Skeletal muscle tissue (tissue), 4 donors: ENCODE results near the gene HGFAC. TPM values are rescaled to one million over a fixed set of nuclear protein-coding genes. Genes with fewer than 3 reads are reported as not detected.

ENCODE experiments used
- H3K27ac ChIP-seq: one replicate; pipeline ENCODE4 v1.7.0; 2013; ENCODE audit warnings: mild to moderate bottlenecking, low read depth, low read length, inconsistent platforms
- H3K27me3 ChIP-seq, 3 donors: one replicate each; pipeline ENCODE4 v1.7.0; 2013; ENCODE audit warnings: low read length in 3 of 3; ENCODE audit not compliant: control insufficient read depth in 3 of 3, insufficient read depth in 3 of 3
- H3K36me3 ChIP-seq, 3 donors: one replicate each; pipeline ENCODE4 v1.7.0; 2013; ENCODE audit warnings: low read length in 3 of 3; ENCODE audit not compliant: control insufficient read depth in 3 of 3, insufficient read depth in 3 of 3
- H3K4me1 ChIP-seq, 3 donors: one replicate each; pipeline ENCODE4 v1.7.0; 2013; ENCODE audit warnings: low read length in 3 of 3, mild to moderate bottlenecking in 3 of 3; ENCODE audit not compliant: control insufficient read depth in 3 of 3, insufficient read depth in 3 of 3
- H3K4me3 ChIP-seq, 3 donors: one replicate each; pipeline ENCODE4 v1.7.0; 2013; ENCODE audit warnings: low read length in 3 of 3
- H3K9ac ChIP-seq, 3 donors: one replicate each; pipeline ENCODE4 v1.7.0; 2013; ENCODE audit warnings: low read length in 3 of 3, mild to moderate bottlenecking in 3 of 3, moderate library complexity in 2 of 3, low read depth in 1 of 3
- H3K9me3 ChIP-seq, 3 donors: one replicate each; pipeline ENCODE4 v1.7.0; 2013; ENCODE audit warnings: low read length in 3 of 3; ENCODE audit not compliant: control insufficient read depth in 3 of 3
- total RNA-seq: library from RNA; depleted of rRNA; stranded (reverse); fragments of >200 nt; gene quantifications from one replicate; pipeline ENCODE4 v1.2.3, GENCODE V29; 2014
- donor health status: Osteomylitis.

Gene HGFAC
- total RNA-seq, 1 donor from 2014 or later, result 0.52 TPM

DNA sequence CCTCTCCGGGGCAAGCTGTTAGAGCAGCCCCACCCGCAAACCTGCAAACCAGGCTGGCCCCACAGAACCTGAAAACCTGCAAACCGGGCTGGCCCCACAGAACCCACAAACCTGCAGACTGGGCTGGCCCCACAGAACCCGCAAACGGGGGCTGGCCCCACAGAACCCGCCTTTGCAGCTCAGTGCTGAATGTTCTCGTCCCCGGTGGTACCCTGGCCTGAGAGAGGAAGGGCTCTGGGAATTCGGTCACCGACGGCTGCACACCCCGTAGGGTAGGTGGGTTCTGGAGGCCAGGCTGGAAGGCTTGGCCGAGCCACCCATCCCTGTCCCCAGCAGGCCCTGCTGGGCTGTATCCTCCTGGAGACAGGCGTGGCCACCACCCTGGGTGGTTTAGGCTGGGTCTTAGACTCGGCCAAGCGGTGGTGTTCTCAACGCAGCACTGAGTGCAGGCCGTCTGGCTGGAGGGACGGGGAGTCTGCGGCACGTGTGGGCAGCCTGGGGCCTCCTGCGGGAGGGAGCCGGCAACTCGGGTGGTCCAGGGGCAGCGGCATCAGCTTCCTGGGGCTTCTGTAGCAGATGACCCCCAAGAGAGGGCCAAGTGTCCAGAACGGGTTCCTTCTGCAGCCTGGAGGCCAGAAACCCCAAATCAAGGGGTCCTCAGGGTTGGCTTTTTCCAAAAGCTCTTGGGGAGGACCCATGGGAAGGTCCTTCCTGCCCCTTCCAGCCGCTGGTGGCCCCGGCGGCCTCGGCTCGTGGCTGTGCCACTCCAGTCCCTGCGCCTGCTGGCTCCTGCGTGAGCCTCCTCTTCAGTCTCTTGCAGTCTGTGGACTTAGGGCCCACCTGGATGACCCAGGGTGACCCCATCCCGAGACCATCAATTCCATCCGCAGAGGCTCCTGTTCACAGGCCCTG lies 36.9 kb downstream of the HGFAC start:
- Histone ChIP-seq H3K9ac (peak overlapping the region in 1 of 3 donors; percentile 81), H3K27me3 (peaks cover 0 to 4% (median 0%) of the 10 kb centered on the region in 3 donors), H3K4me1 (peaks cover 25 to 64% (median 46%) of the 10 kb centered on the region in 3 donors), H3K4me3 (no peak overlapping the region), H3K9me3 (no peaks in the 10 kb centered on the region), H3K27ac (no peak overlapping the region), H3K36me3 (peaks cover 3 to 20% (median 3%) of the 10 kb centered on the region in 3 donors)

DNA sequence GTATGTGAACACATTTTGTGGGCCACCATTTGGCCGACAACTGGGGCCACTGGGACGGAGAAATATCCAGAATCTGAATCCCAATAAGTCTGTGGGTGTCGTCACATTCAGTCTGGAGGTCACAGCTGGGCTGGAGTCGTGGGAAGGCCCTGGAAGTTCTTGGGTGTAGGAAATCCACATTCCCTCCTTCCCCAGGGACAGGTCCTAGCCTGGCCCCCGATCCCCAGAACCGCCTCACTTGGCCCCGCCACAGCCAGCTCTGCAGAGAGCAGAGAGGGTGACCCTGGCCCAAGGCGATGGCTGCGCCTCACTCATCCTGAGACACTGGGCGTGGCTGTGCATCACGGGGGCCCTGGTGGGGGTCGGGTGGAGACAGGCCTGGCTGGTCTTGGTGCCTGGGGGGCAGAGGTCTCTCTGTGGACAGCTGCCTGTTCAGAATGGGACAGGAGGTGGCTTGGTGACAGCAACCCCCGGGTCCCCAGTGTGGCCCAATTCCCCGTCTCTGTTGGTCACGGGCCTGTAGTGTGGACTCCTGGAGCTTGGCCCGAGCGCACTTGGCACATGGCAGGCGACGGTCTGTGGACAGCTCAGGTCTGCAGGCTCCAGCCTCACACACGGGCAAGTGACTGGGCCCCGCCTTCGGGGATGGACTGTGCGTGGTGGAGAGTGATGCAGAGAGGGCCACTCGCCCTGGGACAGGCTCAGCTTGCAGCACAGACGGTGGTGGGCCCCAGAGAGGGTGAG lies 37.8 kb downstream of the HGFAC start:
- H3K4me3 ChIP-seq, result no peak overlapping the region
- no peak overlapping the region for H3K27ac ChIP-seq
- no peaks in the 10 kb centered on the region for H3K9me3 ChIP-seq
- peaks cover 30 to 64% (median 54%) of the 10 kb centered on the region in 3 donors for H3K4me1 ChIP-seq
- peaks cover 3 to 20% (median 3%) of the 10 kb centered on the region in 3 donors for H3K36me3 ChIP-seq
- peak overlapping the region in 2 of 3 donors; percentile 14 to 81 for H3K9ac ChIP-seq
- H3K27me3 ChIP-seq, result peaks cover 0 to 4% (median 0%) of the 10 kb centered on the region in 3 donors

DNA sequence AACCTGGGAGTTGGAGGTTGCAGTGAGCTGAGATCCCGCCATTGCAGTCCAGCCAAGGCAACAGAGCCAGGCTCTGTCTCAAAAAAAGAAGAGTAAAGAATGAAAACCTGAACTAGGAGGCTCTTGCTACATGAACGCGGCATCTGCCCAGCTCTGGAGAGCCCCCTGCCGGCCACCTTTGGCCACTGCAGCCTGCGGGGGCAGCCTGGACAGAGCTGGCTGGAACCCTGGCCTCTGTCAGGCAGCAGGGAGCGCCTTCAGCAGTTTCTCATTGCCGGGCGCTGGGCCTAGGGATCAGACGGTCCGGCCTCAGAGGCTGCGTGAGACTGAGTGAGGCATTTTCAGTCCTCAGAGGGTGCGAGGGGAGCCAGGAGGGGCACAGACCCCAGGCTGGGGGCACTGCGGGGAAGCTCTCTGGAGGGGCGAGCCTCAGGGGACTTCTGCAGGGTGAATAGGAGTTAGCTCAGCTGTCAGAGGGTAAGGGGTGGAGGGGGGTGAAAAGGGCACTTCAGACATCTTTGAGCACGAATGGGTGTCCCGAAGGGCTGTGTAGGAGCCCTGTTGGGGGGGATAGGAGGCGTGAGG lies 38.9 kb downstream of the HGFAC start:
- Histone ChIP-seq H3K4me1 (peaks cover 36 to 72% (median 61%) of the 10 kb centered on the region in 3 donors), H3K9me3 (no peaks in the 10 kb centered on the region), H3K27ac (peak overlapping the region; percentile 100), H3K4me3 (no peak overlapping the region), H3K36me3 (peaks cover 3 to 16% (median 3%) of the 10 kb centered on the region in 3 donors), H3K9ac (peak overlapping the region in 2 of 3 donors; percentile 27 to 81), H3K27me3 (peaks cover 0 to 4% (median 0%) of the 10 kb centered on the region in 3 donors)

DNA sequence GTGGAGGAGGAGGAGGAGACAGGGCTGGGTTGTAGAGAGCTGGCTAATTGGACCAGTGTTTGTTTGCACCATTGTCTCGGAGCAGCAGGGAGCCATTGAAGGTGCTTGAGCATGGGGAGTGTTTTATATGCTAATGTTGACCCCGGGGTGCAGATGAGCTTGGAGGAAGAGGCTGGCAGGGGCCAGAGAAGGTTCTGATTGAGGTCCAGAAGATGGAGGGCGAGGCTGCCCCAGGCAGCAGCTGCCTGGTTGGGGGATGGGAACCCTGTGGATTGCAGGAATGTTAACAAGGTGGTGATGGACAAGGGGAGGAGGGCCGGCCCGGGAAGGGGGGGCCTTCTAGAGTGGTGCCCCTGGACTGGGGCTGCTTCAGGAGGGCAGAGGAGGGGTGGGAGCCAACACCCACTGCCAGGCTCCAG lies 39.4 kb downstream of the HGFAC start:
- H3K27me3 ChIP-seq, result peaks cover 0 to 6% (median 0%) of the 10 kb centered on the region in 3 donors
- H3K36me3 ChIP-seq, result peaks cover 3 to 18% (median 6%) of the 10 kb centered on the region in 3 donors
- no peak overlapping the region for H3K4me3 ChIP-seq
- H3K27ac ChIP-seq, result peak overlapping the region; percentile 100
- peaks cover 39 to 77% (median 66%) of the 10 kb centered on the region in 3 donors for H3K4me1 ChIP-seq
- no peaks in the 10 kb centered on the region for H3K9me3 ChIP-seq
- H3K9ac ChIP-seq, result peak overlapping the region in 2 of 3 donors; percentile 27 to 81

DNA sequence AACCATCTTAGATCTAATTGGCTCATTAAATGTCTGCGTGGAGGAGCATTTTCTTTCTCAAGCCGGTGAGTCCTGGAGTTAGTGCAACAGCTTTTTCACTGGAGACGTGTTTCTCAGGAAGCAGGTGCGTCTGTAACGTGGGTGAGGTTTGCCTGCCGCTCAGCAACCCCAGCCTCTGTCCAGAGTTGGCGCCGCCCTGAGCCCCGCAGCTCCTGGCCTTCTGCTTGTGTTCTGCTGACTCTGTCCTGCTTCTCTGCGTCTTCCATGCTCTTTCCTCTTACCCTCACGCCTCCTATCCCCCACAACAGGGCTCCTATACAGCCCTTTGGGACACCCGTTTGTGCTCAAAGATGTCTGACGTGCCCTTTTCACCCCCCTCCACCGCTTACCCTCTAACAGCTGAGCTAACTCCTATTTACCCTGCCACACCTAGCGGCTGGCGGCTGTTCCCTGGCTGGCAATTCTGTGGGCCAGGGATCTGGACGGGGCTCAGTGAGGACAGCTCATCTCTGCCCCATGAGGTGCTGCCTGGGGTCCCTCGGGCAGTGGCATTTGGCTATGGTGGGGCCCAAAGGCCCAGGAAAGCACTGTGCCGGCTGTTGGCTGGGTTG lies 40.1 kb downstream of the HGFAC start:
- Histone ChIP-seq H3K27ac (peak overlapping the region; percentile 100), H3K9me3 (no peaks in the 10 kb centered on the region), H3K9ac (peak overlapping the region in 2 of 3 donors; percentile 63 to 81), H3K27me3 (peaks cover 0 to 7% (median 0%) of the 10 kb centered on the region in 3 donors), H3K4me1 (peaks cover 39 to 84% (median 74%) of the 10 kb centered on the region in 3 donors), H3K4me3 (no peak overlapping the region), H3K36me3 (peaks cover under 1 to 18% (median 6%) of the 10 kb centered on the region in 3 donors)

DNA sequence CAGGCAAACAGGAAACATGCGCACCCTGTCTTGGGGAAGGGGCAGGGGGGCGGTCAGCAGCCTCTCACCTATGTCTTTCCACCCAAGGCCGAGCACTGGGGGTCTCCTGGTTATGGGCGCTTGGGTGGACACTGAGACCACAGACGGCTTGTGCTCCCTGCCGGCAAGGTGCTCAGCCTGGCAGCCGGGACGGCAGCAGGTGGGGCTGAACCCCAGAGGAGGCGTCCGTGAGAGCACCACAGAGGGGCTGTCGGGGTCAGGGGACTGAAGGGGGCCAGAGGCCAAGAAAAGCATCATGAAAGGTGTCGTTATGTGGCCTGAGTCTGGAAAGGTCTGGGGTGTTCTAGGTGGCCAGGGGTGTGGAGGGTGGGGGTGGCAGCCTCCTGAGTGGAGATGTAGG lies 40.9 kb downstream of the HGFAC start:
- peaks cover 39 to 86% (median 80%) of the 10 kb centered on the region in 3 donors for H3K4me1 ChIP-seq
- peaks cover 0 to 7% (median 0%) of the 10 kb centered on the region in 3 donors for H3K27me3 ChIP-seq
- H3K9me3 ChIP-seq, result no peaks in the 10 kb centered on the region
- H3K36me3 ChIP-seq, result peaks cover 0 to 18% (median 5%) of the 10 kb centered on the region in 3 donors
- no peak overlapping the region for H3K4me3 ChIP-seq
- peak overlapping the region; percentile 100 for H3K27ac ChIP-seq
- peak overlapping the region; percentile 51 to 81 (median 63) for H3K9ac ChIP-seq

DNA sequence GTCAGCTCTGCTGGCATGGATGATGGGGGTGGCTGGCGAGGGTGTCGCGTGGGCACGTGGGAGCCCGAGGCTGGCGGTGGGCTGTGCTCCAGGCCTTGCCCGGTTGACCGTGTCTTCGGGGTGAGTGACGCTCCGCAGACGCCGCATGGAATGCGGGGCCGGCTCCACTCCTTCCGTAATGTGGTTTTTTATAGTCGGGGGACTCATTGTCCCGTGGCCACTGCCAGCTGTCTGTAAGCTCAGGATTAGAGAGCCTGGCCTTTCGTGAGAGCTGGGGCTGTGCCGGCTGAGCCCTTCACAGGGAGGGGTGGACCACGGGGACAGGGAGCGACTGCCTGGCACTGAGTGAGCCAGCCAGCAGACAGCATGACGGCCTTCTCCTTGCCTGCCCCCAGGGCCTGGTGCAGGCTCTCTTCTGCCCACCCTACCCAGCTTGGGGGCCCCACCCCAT lies 41.7 kb downstream of the HGFAC start:
- peaks cover 39 to 89% (median 82%) of the 10 kb centered on the region in 3 donors for H3K4me1 ChIP-seq

DNA sequence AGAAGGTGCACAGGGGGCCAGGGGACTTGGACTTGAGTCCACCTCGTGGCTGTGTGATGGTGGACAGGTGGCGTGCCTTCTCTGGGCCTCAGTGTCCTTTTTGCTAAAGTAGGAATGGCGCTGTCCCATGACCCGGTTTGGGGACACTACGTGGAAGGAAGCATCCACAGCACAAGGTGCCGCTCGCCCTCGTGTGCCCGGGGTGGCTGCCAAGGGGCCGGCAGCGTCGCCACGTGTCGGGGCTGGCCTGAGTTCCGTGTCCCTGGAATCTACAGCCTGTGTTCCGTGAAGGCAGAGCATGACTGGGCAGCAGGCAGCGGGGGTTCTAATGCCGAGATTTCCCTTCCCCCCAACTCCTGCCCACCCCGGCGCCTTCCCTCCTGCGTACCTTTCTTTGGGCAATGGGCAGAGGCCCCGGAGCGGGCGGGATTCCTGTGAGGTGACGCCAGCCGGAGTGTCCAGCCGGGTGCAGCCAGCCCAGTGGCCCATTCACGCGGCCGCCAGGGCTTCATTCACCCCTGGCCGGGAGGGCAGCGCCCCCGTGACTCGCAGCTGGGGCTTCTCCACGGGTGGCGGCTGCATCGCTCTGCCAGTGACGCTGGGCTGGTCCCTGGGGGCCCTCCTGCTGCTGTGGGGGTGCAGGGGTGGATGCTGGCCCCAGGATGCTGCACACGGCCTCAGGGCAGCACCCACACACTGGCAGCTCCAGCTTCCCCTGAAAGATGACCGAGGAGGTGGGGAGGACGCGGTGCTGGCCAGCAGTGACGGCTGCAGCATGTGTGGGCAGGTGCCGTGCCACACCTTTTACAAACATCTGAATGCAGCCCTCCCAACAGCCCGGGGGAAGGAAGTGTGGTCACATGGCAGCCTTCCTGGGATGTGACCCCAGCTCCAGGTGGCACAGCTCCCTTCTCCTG lies 42.5 kb downstream of the HGFAC start:
- Histone ChIP-seq H3K9ac (peak overlapping the region; percentile 66 to 89 (median 77)), H3K27me3 (peaks cover 0 to 7% (median 0%) of the 10 kb centered on the region in 3 donors)

More for the DNA sequence above, 41.7 kb downstream of the HGFAC start:
- peaks cover 0 to 7% (median 0%) of the 10 kb centered on the region in 3 donors for H3K27me3 ChIP-seq
- H3K27ac ChIP-seq, result peak overlapping the region; percentile 100
- peaks cover 0 to 18% (median 8%) of the 10 kb centered on the region in 3 donors for H3K36me3 ChIP-seq
- H3K9ac ChIP-seq, result peak overlapping the region; percentile 66 to 89 (median 77)
- H3K4me3 ChIP-seq, result peak overlapping the region in 2 of 3 donors; percentile 1 to 58
- no peaks in the 10 kb centered on the region for H3K9me3 ChIP-seq

More for the DNA sequence above, 42.5 kb downstream of the HGFAC start:
- Histone ChIP-seq H3K4me1 (peaks cover 39 to 82% (median 81%) of the 10 kb centered on the region in 3 donors), H3K36me3 (peaks cover 0 to 21% (median 8%) of the 10 kb centered on the region in 3 donors), H3K4me3 (peak overlapping the region in 2 of 3 donors; percentile 49 to 58), H3K27ac (peak overlapping the region; percentile 100), H3K9me3 (no peaks in the 10 kb centered on the region)
